GM18873 (cell line): ENCODE measurements around the gene PYHIN1.

Experiments
- ATAC-seq: cut with Tn5 transposase; IDR thresholded peaks from one replicate; pipeline ENCODE4 v1.9.1; 2021; ENCODE audit warnings: mild to moderate bottlenecking, moderate library complexity, moderate number of reproducible peaks; ENCODE audit not compliant: unreplicated experiment, low FRiP score

The PYHIN1 gene

GRCh38 chr1:158931055-158931737 is at the start of gene PYHIN1:
TSS of gene PYHIN1 (plus strand) at chr1:158931552. CDS start at chr1:158936911, 5,359 bp downstream.
- ATAC-seq: no peak

- ATAC-seq: no peak
These were observed 37.7 kb upstream of the PYHIN1 start for GRCh38 chr1:158893654-158894053.

- no peak for ATAC-seq
These were observed 32.6 kb upstream of the PYHIN1 start for GRCh38 chr1:158898722-158899121.

GRCh38 chr1:158901623-158902022 is 29.7 kb upstream of the PYHIN1 start:
- ATAC-seq: no peak

GRCh38 chr1:158916085-158916484 is 15.3 kb upstream of the PYHIN1 start:
- no peak for ATAC-seq

- no peak for ATAC-seq
These were observed 6.7 kb upstream of the PYHIN1 start for GRCh38 chr1:158924677-158925076.

- no peak for ATAC-seq
These were observed 848 bp upstream of the PYHIN1 start for GRCh38 chr1:158930504-158930903.

- ATAC-seq: no peak
These were observed 819 bp downstream of the PYHIN1 start for GRCh38 chr1:158932171-158932570.

GRCh38 chr1:158933621-158934020 is 2.3 kb downstream of the PYHIN1 start:
- ATAC-seq: no peak

GRCh38 chr1:158939180-158939579 is 7.8 kb downstream of the PYHIN1 start:
- no peak for ATAC-seq

GRCh38 chr1:158941317-158941716 is 10.0 kb downstream of the PYHIN1 start:
- no peak for ATAC-seq

- no peak for ATAC-seq
These were observed 11.1 kb downstream of the PYHIN1 start for GRCh38 chr1:158942490-158942889.

- no peak for ATAC-seq
These were observed 11.7 kb downstream of the PYHIN1 start for GRCh38 chr1:158943059-158943458.

- no peak for ATAC-seq
These were observed 13.7 kb downstream of the PYHIN1 start for GRCh38 chr1:158945061-158945460.

GRCh38 chr1:158946785-158947184 is 15.4 kb downstream of the PYHIN1 start:
- no peak for ATAC-seq

GRCh38 chr1:158951956-158952355 is 20.6 kb downstream of the PYHIN1 start:
- ATAC-seq: no peak

- no peak for ATAC-seq
These were observed 21.1 kb downstream of the PYHIN1 start for GRCh38 chr1:158952416-158952815.

GRCh38 chr1:158961178-158961577 is 29.8 kb downstream of the PYHIN1 start:
- no peak for ATAC-seq

GRCh38 chr1:158962983-158963382 is 31.6 kb downstream of the PYHIN1 start:
- ATAC-seq: no peak

- ATAC-seq: no peak
These were observed 37.8 kb downstream of the PYHIN1 start for GRCh38 chr1:158969166-158969565.

- ATAC-seq: no peak
These were observed 38.5 kb downstream of the PYHIN1 start for GRCh38 chr1:158969855-158970254.

- no peak for ATAC-seq
These were observed 41.5 kb downstream of the PYHIN1 start for GRCh38 chr1:158972841-158973240.

GRCh38 chr1:158976219-158976618 is 44.9 kb downstream of the PYHIN1 start:
- ATAC-seq: no peak
